ENCODE results near the gene PGAM5.

The PGAM5 gene

GRCh38 chr12:132723015-132723763, 12.5 kb downstream of the PGAM5 start:
- no peak for DNase-seq (ENCODE audit: low spot score)

GRCh38 chr12:132723764-132724140, 13.1 kb downstream of the PGAM5 start:
- DNase-seq (ENCODE audit: low spot score) = no peak

GRCh38 chr12:132724506-132725241, 14.0 kb downstream of the PGAM5 start:
- no peak for DNase-seq (ENCODE audit: low spot score)

GRCh38 chr12:132726386-132726785, 15.7 kb downstream of the PGAM5 start:
- DNase-seq (ENCODE audit: low spot score) = no peak

- no peak for DNase-seq (ENCODE audit: low spot score)
These were observed 16.6 kb downstream of the PGAM5 start for GRCh38 chr12:132727091-132727794.

- no peak for DNase-seq (ENCODE audit: low spot score)
These were observed 17.9 kb downstream of the PGAM5 start for GRCh38 chr12:132728502-132728901.

- DNase-seq (ENCODE audit: low spot score) = no peak
These were observed 19.1 kb downstream of the PGAM5 start for GRCh38 chr12:132729541-132730320.

GRCh38 chr12:132730353-132730752, 19.7 kb downstream of the PGAM5 start:
- no peak for DNase-seq (ENCODE audit: low spot score)

- no peak for DNase-seq (ENCODE audit: low spot score)
These were observed 20.9 kb downstream of the PGAM5 start for GRCh38 chr12:132731574-132731973.

- no peak for DNase-seq (ENCODE audit: low spot score)
These were observed 23.6 kb downstream of the PGAM5 start for GRCh38 chr12:132734206-132734605.

GRCh38 chr12:132735496-132735895, 24.9 kb downstream of the PGAM5 start:
- no peak for DNase-seq (ENCODE audit: low spot score)

- no peak for DNase-seq (ENCODE audit: low spot score)
These were observed 25.7 kb downstream of the PGAM5 start for GRCh38 chr12:132736378-132736777.

GRCh38 chr12:132736913-132737312, 26.3 kb downstream of the PGAM5 start:
- no peak for DNase-seq (ENCODE audit: low spot score)

GRCh38 chr12:132739600-132740312, 29.1 kb downstream of the PGAM5 start:
- no peak for DNase-seq (ENCODE audit: low spot score)

- DNase-seq (ENCODE audit: low spot score) = no peak
These were observed 29.6 kb downstream of the PGAM5 start for GRCh38 chr12:132740313-132740646.

GRCh38 chr12:132740652-132741051, 30.0 kb downstream of the PGAM5 start:
- no peak for DNase-seq (ENCODE audit: low spot score)

GRCh38 chr12:132741620-132742019, 31.0 kb downstream of the PGAM5 start:
- DNase-seq (ENCODE audit: low spot score) = no peak

GRCh38 chr12:132743831-132744230, 33.2 kb downstream of the PGAM5 start:
- DNase-seq (ENCODE audit: low spot score) = no peak

- no peak for DNase-seq (ENCODE audit: low spot score)
These were observed 36.0 kb downstream of the PGAM5 start for GRCh38 chr12:132746613-132747012.

- no peak for DNase-seq (ENCODE audit: low spot score)
These were observed 36.8 kb downstream of the PGAM5 start for GRCh38 chr12:132747395-132747794.

- no peak for DNase-seq (ENCODE audit: low spot score)
These were observed 37.3 kb downstream of the PGAM5 start for GRCh38 chr12:132747896-132748295.

GRCh38 chr12:132748319-132748718, 37.7 kb downstream of the PGAM5 start:
- no peak for DNase-seq (ENCODE audit: low spot score)

All from CD4-positive, alpha-beta T cell treated with Interleukin-6 at 100 ng/mL for 8 hours (primary cell).